H1 (cell line): ENCODE results near the gene DARS2.
A peak's percentile ranks its signal among the peaks of the same experiment; 100 is the strongest.

Source experiments
- CEBPB ChIP-seq: IDR thresholded peaks from 2 replicates; pipeline ENCODE4 v1.6.1; 2012; ENCODE audit warnings: low read depth, low read length
- EP300 ChIP-seq, 2 experiments: IDR thresholded peaks; 1 replicate in 1 of 2; 2 replicates in 1 of 2; pipeline ENCODE4 v1.6.1; 2011 to 2012; ENCODE audit warnings: low read depth in 2 of 2, low read length in 2 of 2, mild to moderate bottlenecking in 2 of 2, borderline replicate concordance in 1 of 2, inconsistent platforms in 1 of 2, moderate library complexity in 1 of 2
- GABPA ChIP-seq: IDR thresholded peaks from 2 replicates; pipeline ENCODE4 v1.6.1; 2011; ENCODE audit warnings: mild to moderate bottlenecking, low read length, moderate library complexity, borderline replicate concordance; ENCODE audit not compliant: insufficient read depth
- KDM1A ChIP-seq: fragments of 200-600, 300-600 bp; sonication (generic); IDR thresholded peaks from 2 replicates; pipeline ENCODE4 v1.7.1; 2016; ENCODE audit warnings: mild to moderate bottlenecking, low read length, borderline replicate concordance
- MAFK ChIP-seq: IDR thresholded peaks from 2 replicates; pipeline ENCODE4 v1.6.1; 2012; ENCODE audit warnings: low read depth, mild to moderate bottlenecking, improper control_type of control experiment, low read length
- POLR2A ChIP-seq, 2 experiments: IDR thresholded peaks; 1 replicate in 1 of 2; 2 replicates in 1 of 2; pipeline ENCODE4 v1.6.1; 2011; ENCODE audit warnings: low read depth in 2 of 2, low read length in 2 of 2, mild to moderate bottlenecking in 2 of 2; ENCODE audit errors: control extremely low read depth in 1 of 2
- RFX5 ChIP-seq: IDR thresholded peaks from 2 replicates; pipeline ENCODE4 v1.6.1; 2011; ENCODE audit warnings: low read depth, low read length, improper control_type of control experiment, borderline replicate concordance
- SP2 ChIP-seq: IDR thresholded peaks from 2 replicates; pipeline ENCODE4 v1.6.1; 2012; ENCODE audit warnings: mild to moderate bottlenecking, low read length, inconsistent platforms
- TAF1 ChIP-seq: IDR thresholded peaks from 2 replicates; pipeline ENCODE4 v1.6.1; 2011; ENCODE audit warnings: mild to moderate bottlenecking, low read depth, low read length
- YY1 ChIP-seq: IDR thresholded peaks from 2 replicates; pipeline ENCODE4 v1.6.1; 2011; ENCODE audit warnings: low read depth, mild to moderate bottlenecking, low read length
- TF ChIP-seq, protein P1 (sequence below): IDR thresholded peaks from 2 replicates; pipeline ENCODE4 v1.6.1; 2011; ENCODE audit warnings: low read depth, mild to moderate bottlenecking, low read length; ENCODE audit not compliant: insufficient read depth
- TF ChIP-seq, protein P2 (sequence below): IDR thresholded peaks from 2 replicates; pipeline ENCODE4 v1.6.1; 2011; ENCODE audit warnings: low read length, improper control_type of control experiment
- TF ChIP-seq, protein P3 (sequence below), 3 experiments: IDR thresholded peaks; 1 replicate in 2 of 3; 2 replicates in 1 of 3; pipeline versions ENCODE4 v1.5.1 to v1.6.1; 2011; ENCODE audit warnings: low read length in 3 of 3, mild to moderate bottlenecking in 3 of 3, inconsistent platforms in 2 of 3, low read depth in 1 of 3, moderate library complexity in 1 of 3; ENCODE audit not compliant: insufficient read depth in 1 of 3; ENCODE audit errors: control extremely low read depth in 1 of 3

DNA sequence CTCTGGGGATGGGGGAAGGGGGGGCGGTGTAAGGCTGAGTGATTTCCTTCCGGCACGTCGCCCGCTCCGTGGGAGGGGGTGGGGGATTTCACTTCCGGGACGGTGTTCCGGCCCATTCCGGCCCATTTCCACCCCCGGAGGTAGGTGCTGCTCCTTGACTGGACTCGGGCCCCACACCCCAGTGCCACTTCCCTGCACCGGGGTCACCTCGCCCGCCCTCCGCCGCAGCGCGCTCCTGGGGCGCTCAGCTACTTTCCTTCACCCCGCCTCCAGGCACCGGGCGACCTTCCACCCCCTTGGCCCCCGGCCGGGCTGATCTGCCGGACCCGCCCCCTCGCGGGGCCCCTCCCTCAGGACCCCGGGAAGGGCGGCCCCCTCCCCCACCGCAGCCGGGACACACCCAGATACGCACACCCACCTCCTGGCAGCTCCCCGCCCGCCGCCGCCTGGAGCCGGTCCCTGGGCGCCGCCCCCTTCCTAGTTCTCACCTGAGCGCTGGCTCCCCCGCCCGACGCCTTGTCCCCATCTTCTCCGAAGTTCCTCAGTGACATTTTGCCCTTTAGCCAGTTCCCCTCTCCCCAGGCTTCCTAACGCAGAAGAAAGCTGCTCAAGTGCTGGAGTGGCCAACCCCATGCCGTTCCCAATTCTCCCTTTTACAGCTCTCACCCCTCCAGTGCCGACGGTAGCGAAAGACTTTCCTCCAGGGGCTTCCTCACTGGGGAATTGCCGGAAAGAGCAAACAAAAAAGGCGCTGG is 44.0 kb downstream of the DARS2 start, which contains the start of gene ZBTB37:
- TF ChIP-seq, protein P1, sequence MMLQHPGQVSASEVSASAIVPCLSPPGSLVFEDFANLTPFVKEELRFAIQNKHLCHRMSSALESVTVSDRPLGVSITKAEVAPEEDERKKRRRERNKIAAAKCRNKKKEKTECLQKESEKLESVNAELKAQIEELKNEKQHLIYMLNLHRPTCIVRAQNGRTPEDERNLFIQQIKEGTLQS = no peak
- peak; percentile 74 for TF ChIP-seq TAF1
- TF ChIP-seq EP300 (IDR thresholded peaks at IDR 0.05; ENCODE audit: borderline replicate concordance in 1 of 2, low read depth in 2 of 2, low read length in 2 of 2) = 0 out of 3 replicates have a peak, but pooled peaks of 1 of the 2 experiments have one; percentile 5
- TF ChIP-seq RFX5 = no peak
- TF ChIP-seq MAFK = no peak
- peak; percentile 70 for TF ChIP-seq GABPA
- TF ChIP-seq, protein P2, sequence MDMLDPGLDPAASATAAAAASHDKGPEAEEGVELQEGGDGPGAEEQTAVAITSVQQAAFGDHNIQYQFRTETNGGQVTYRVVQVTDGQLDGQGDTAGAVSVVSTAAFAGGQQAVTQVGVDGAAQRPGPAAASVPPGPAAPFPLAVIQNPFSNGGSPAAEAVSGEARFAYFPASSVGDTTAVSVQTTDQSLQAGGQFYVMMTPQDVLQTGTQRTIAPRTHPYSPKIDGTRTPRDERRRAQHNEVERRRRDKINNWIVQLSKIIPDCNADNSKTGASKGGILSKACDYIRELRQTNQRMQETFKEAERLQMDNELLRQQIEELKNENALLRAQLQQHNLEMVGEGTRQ = no peak; the same call in 1 of the 2 replicates
- TF ChIP-seq, protein P3, sequence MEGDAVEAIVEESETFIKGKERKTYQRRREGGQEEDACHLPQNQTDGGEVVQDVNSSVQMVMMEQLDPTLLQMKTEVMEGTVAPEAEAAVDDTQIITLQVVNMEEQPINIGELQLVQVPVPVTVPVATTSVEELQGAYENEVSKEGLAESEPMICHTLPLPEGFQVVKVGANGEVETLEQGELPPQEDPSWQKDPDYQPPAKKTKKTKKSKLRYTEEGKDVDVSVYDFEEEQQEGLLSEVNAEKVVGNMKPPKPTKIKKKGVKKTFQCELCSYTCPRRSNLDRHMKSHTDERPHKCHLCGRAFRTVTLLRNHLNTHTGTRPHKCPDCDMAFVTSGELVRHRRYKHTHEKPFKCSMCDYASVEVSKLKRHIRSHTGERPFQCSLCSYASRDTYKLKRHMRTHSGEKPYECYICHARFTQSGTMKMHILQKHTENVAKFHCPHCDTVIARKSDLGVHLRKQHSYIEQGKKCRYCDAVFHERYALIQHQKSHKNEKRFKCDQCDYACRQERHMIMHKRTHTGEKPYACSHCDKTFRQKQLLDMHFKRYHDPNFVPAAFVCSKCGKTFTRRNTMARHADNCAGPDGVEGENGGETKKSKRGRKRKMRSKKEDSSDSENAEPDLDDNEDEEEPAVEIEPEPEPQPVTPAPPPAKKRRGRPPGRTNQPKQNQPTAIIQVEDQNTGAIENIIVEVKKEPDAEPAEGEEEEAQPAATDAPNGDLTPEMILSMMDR (IDR thresholded peaks at IDR 0.05; ENCODE audit: control extremely low read depth in 1 of 3, insufficient read depth in 1 of 3, low read depth in 1 of 3, low read length in 3 of 3) = no peak
- no peak for TF ChIP-seq KDM1A
- TF ChIP-seq POLR2A (IDR thresholded peaks at IDR 0.05; ENCODE audit: control extremely low read depth in 1 of 2, low read depth in 2 of 2, low read length in 2 of 2) = no peak
- no peak for TF ChIP-seq YY1
- no peak for TF ChIP-seq SP2
- no peak for TF ChIP-seq CEBPB
